Measurements from ENCODE around the gene PSME3. TPM values are rescaled to one million over a fixed set of nuclear protein-coding genes. Genes with fewer than 3 reads are reported as not detected.
"Not testable (repeated sequence)": the region's sequence is repeated elsewhere in the genome, so short reads cannot be mapped to it uniquely, and the experiment has no call there.

Gene PSME3
- total RNA-seq, 2 donors from 2014 or later, result 41.2 to 82.5 TPM

- ATAC-seq (ENCODE audit: insufficient number of reproducible peaks, low FRiP score, low read depth) (no peak), DNase-seq (ENCODE audit: low spot score) (no peak)
- TF ChIP-seq CTCF (IDR thresholded peaks at IDR 0.05), result no peak
- Histone ChIP-seq H3K4me3 (no peak overlapping the region), H3K9me3 (no peaks in the 10 kb centered on the region), H3K36me3 (no peaks in the 10 kb centered on the region), H3K27me3 (replicated peaks; ENCODE audit: insufficient read depth) (no peaks in the 10 kb centered on the region), H3K27ac (peak overlapping the region in 1 of 2 donors; percentile 96), H3K4me1 (ENCODE audit: control insufficient read depth in 1 of 2, low read depth in 2 of 2) (peaks cover 0 to 41% of the 10 kb centered on the region in 2 donors)
Measured at GRCh38 chr17:42857389-42857788, 24.2 kb downstream of the PSME3 start.

GRCh38 chr17:42865638-42866094 lies 32.5 kb downstream of the PSME3 start:
- no peak for DNase-seq (ENCODE audit: low spot score)
- no peak for ATAC-seq (ENCODE audit: insufficient number of reproducible peaks, low FRiP score, low read depth)
- H3K27me3 ChIP-seq (replicated peaks; ENCODE audit: insufficient read depth), result no peaks in the 10 kb centered on the region
- TF ChIP-seq CTCF (IDR thresholded peaks at IDR 0.05), result no peak
- no peaks in the 10 kb centered on the region for H3K4me1 ChIP-seq (ENCODE audit: control insufficient read depth in 1 of 2, low read depth in 2 of 2)
- no peak overlapping the region for H3K27ac ChIP-seq
- peaks cover 20% of the 10 kb centered on the region for H3K36me3 ChIP-seq
- no peak overlapping the region for H3K4me3 ChIP-seq
- H3K9me3 ChIP-seq, result no peaks in the 10 kb centered on the region

- Histone ChIP-seq H3K36me3 (peaks cover 23% of the 10 kb centered on the region), H3K4me1 (ENCODE audit: control insufficient read depth in 1 of 2, low read depth in 2 of 2) (no peaks in the 10 kb centered on the region), H3K4me3 (no peak overlapping the region), H3K9me3 (no peaks in the 10 kb centered on the region), H3K27ac (no peak overlapping the region), H3K27me3 (replicated peaks; ENCODE audit: insufficient read depth) (no peaks in the 10 kb centered on the region)
- no peak for DNase-seq (ENCODE audit: low spot score)
- TF ChIP-seq CTCF (IDR thresholded peaks at IDR 0.05), result no peak
- ATAC-seq (ENCODE audit: insufficient number of reproducible peaks, low FRiP score, low read depth), result no peak
Measured at GRCh38 chr17:42866216-42866615, 33.0 kb downstream of the PSME3 start.

GRCh38 chr17:42866631-42867575 lies 33.7 kb downstream of the PSME3 start:
- DNase-seq (ENCODE audit: low spot score) (no peak), ATAC-seq (ENCODE audit: insufficient number of reproducible peaks, low FRiP score, low read depth) (no peak)
- Histone ChIP-seq H3K36me3 (peaks cover 30% of the 10 kb centered on the region), H3K4me3 (no peak overlapping the region), H3K27me3 (replicated peaks; ENCODE audit: insufficient read depth) (no peaks in the 10 kb centered on the region), H3K27ac (no peak overlapping the region), H3K4me1 (ENCODE audit: control insufficient read depth in 1 of 2, low read depth in 2 of 2) (no peaks in the 10 kb centered on the region), H3K9me3 (no peaks in the 10 kb centered on the region)
- TF ChIP-seq CTCF (IDR thresholded peaks at IDR 0.05), result no peak

GRCh38 chr17:42867694-42868261 lies 34.6 kb downstream of the PSME3 start:
- not testable (repeated sequence) for ATAC-seq (ENCODE audit: insufficient number of reproducible peaks, low FRiP score, low read depth); H3K4me3 ChIP-seq; H3K27ac ChIP-seq; H3K9me3 ChIP-seq; H3K4me1 ChIP-seq (ENCODE audit: control insufficient read depth in 1 of 2, low read depth in 2 of 2); DNase-seq (ENCODE audit: low spot score); H3K27me3 ChIP-seq (replicated peaks; ENCODE audit: insufficient read depth)
- peaks cover 30% of the 10 kb centered on the region for H3K36me3 ChIP-seq
